Calu3 (cell line): ENCODE data around the gene MAP3K10. TPM values are rescaled to one million over a fixed set of nuclear protein-coding genes. Genes with fewer than 3 reads are reported as not detected.
A peak's percentile ranks its signal among the peaks of the same experiment; 100 is the strongest.

Experiments
- BruUV-seq: library from RNA; stranded (reverse); fragments of 400-500 nt; replicated peaks from 2 replicates; lab custom pipeline; 2021; lab: Mats Ljungman, UMichigan
- CTCF ChIA-PET: fragments of 300-600 bp; sonication (Branson Sonifier 250); formaldehyde crosslinking; loops from one replicate; lab custom pipeline; 2022; ENCODE audit warnings: antibody characterized with exemption; lab: Charles Lee
- DNase-seq: peaks from one replicate; pipeline ENCODE4 v3.0.0; 2022
- H3K27ac Mint-ChIP-seq: one replicate; pipeline ENCODE4 v1.8.0; 2022; ENCODE audit warnings: mixed read lengths; ENCODE audit not compliant: unreplicated experiment
- H3K27me3 Mint-ChIP-seq: one replicate; pipeline ENCODE4 v1.8.0; 2022; ENCODE audit warnings: mixed read lengths; ENCODE audit not compliant: unreplicated experiment
- H3K36me3 Mint-ChIP-seq: one replicate; pipeline ENCODE4 v1.8.0; 2022; ENCODE audit warnings: mild to moderate bottlenecking, moderate library complexity, mixed read lengths; ENCODE audit not compliant: insufficient read depth, unreplicated experiment
- H3K4me1 Mint-ChIP-seq: one replicate; pipeline ENCODE4 v1.8.0; 2022; ENCODE audit warnings: mild to moderate bottlenecking, low read depth, mixed read lengths; ENCODE audit not compliant: unreplicated experiment
- H3K4me3 Mint-ChIP-seq: one replicate; pipeline ENCODE4 v1.8.0; 2022; ENCODE audit warnings: mild to moderate bottlenecking, low read depth, moderate library complexity, mixed read lengths; ENCODE audit not compliant: unreplicated experiment
- H3K9me3 Mint-ChIP-seq: one replicate; pipeline ENCODE4 v1.8.0; 2022; ENCODE audit warnings: low read depth, mixed read lengths; ENCODE audit not compliant: unreplicated experiment
- CTCF ChIP-seq: fragments of 200-600 bp; IDR thresholded peaks from one replicate; pipeline ENCODE4 v1.8.0; 2022; ENCODE audit warnings: antibody characterized with exemption; ENCODE audit not compliant: unreplicated experiment
- intact Hi-C: fragments of 100-400 bp; cut with micrococcal nuclease; formaldehyde crosslinking; loops from one replicate; pipeline ENCODE4 v1.10.0; 2022; ENCODE audit not compliant: unreplicated experiment
- total RNA-seq: library from RNA; stranded (reverse); gene quantifications from 2 replicates; pipeline ENCODE4 v1.2.3, GENCODE V29; 2022

MAP3K10 gene
- total RNA-seq, 1 experiment from 2014 or later, result 30.5 TPM

GRCh38 chr19:40256512-40256911, 65.3 kb downstream of the MAP3K10 start:
- H3K27ac Mint-ChIP-seq, result peak overlapping the region; percentile 69
- H3K27me3 Mint-ChIP-seq, result no peaks in the 10 kb centered on the region
- peaks cover 28% of the 10 kb centered on the region for H3K4me1 Mint-ChIP-seq
- CTCF ChIA-PET, result no interaction called here
- TSS peak; percentile 15 for BruUV-seq
- intact Hi-C loops, result no loop called here
- no peak for TF ChIP-seq CTCF
- no peak for DNase-seq
- no peaks in the 10 kb centered on the region for H3K9me3 Mint-ChIP-seq
- peak overlapping the region; percentile 13 for H3K4me3 Mint-ChIP-seq
- peaks cover 31% of the 10 kb centered on the region for H3K36me3 Mint-ChIP-seq

GRCh38 chr19:40257096-40257517, 65.9 kb downstream of the MAP3K10 start:
- peaks cover 36% of the 10 kb centered on the region for H3K36me3 Mint-ChIP-seq
- H3K4me1 Mint-ChIP-seq, result peaks cover 28% of the 10 kb centered on the region
- H3K4me3 Mint-ChIP-seq, result peak overlapping the region; percentile 22
- BruUV-seq, result no TSS peak
- no peaks in the 10 kb centered on the region for H3K9me3 Mint-ChIP-seq
- no peaks in the 10 kb centered on the region for H3K27me3 Mint-ChIP-seq
- DNase-seq, result peak; percentile 83
- intact Hi-C loops, result no loop called here
- CTCF ChIA-PET, result interaction anchor here (0.8 kb wide), 1 partner anchor 40 kb away, joined by 4 read pairs; no protein-coding TSS in a partner anchor
- peak overlapping the region; percentile 69 for H3K27ac Mint-ChIP-seq
- no peak for TF ChIP-seq CTCF

GRCh38 chr19:40261631-40262030, 70.4 kb downstream of the MAP3K10 start:
- Mint-ChIP-seq H3K36me3 (peaks cover 43% of the 10 kb centered on the region), H3K27me3 (no peaks in the 10 kb centered on the region), H3K9me3 (no peaks in the 10 kb centered on the region), H3K4me3 (no peak overlapping the region), H3K27ac (no peak overlapping the region), H3K4me1 (peaks cover 13% of the 10 kb centered on the region)
- no TSS peak for BruUV-seq
- no peak for DNase-seq
- CTCF ChIA-PET, result interaction anchor here (0.7 kb wide), 1 partner anchor 22 kb away, joined by 3 read pairs; no protein-coding TSS in a partner anchor
- no peak for TF ChIP-seq CTCF
- intact Hi-C loops, result no loop called here

- intact Hi-C loops, result no loop called here
- no peaks in the 10 kb centered on the region for H3K27me3 Mint-ChIP-seq
- H3K4me3 Mint-ChIP-seq, result no peak overlapping the region
- H3K4me1 Mint-ChIP-seq, result peaks cover 5% of the 10 kb centered on the region
- H3K36me3 Mint-ChIP-seq, result peaks cover 48% of the 10 kb centered on the region
- H3K9me3 Mint-ChIP-seq, result no peaks in the 10 kb centered on the region
- H3K27ac Mint-ChIP-seq, result no peak overlapping the region
- BruUV-seq, result no TSS peak
- no peak for TF ChIP-seq CTCF
- DNase-seq, result no peak
- CTCF ChIA-PET, result no interaction called here
Measured at GRCh38 chr19:40262422-40262821, 71.2 kb downstream of the MAP3K10 start.
